ENCODE results near the gene EFNA5.

GRCh38 chr5:107621089-107621488 lies 49.6 kb downstream of the EFNA5 start:
- TF ChIP-seq EZH2 (IDR thresholded peaks at IDR 0.05; ENCODE audit: borderline replicate concordance) (no peak), CTCF (IDR thresholded peaks at IDR 0.05; ENCODE audit: poor library complexity) (no peak), EZH2phosphoT487 (IDR thresholded peaks at IDR 0.05; ENCODE audit: low read depth, severe bottlenecking, unreplicated experiment) (no peak)
